Osteoblast (primary cell): ENCODE results near the gene LECT2. TPM values are rescaled to one million over a fixed set of nuclear protein-coding genes. Genes with fewer than 3 reads are reported as not detected.

Experiments
- DNase-seq: peaks from one replicate; pipeline ENCODE4 v3.0.0; 2011; ENCODE audit warnings: low spot score, mixed read lengths; ENCODE audit not compliant: insufficient read length; ENCODE audit errors: missing footprints
- H2AFZ ChIP-seq: 2 replicates; pipeline ENCODE4 v1.6.0; 2011; ENCODE audit warnings: mild to moderate bottlenecking, low read length
- H3K27ac ChIP-seq: 2 replicates; pipeline ENCODE4 v1.5.1; 2011; ENCODE audit warnings: mild to moderate bottlenecking, low read depth, low read length, moderate library complexity
- H3K27me3 ChIP-seq: 2 replicates; pipeline ENCODE4 v1.6.0; 2012; ENCODE audit warnings: mild to moderate bottlenecking, control low read depth, inconsistent platforms, low read length, moderate library complexity; ENCODE audit not compliant: insufficient read depth
- H3K36me3 ChIP-seq: 2 replicates; pipeline ENCODE4 v1.5.1; 2011; ENCODE audit warnings: mild to moderate bottlenecking, low read length, control low read depth, moderate library complexity; ENCODE audit not compliant: insufficient read depth
- H3K4me1 ChIP-seq: 2 replicates; pipeline ENCODE4 v1.5.1; 2011; ENCODE audit warnings: mild to moderate bottlenecking, low read length, control low read depth, moderate library complexity; ENCODE audit not compliant: insufficient read depth
- H3K4me2 ChIP-seq: 2 replicates; pipeline ENCODE4 v1.6.0; 2011; ENCODE audit warnings: mild to moderate bottlenecking, low read length; ENCODE audit not compliant: insufficient read depth
- H3K4me3 ChIP-seq: fragments of 200-600 bp; sonication (generic); 3 replicates; pipeline ENCODE4 v1.5.1; 2012; ENCODE audit warnings: mild to moderate bottlenecking, low read length, inconsistent platforms; ENCODE audit not compliant: insufficient read depth
- H3K79me2 ChIP-seq: 2 replicates; pipeline ENCODE4 v1.6.0; 2012; ENCODE audit warnings: mild to moderate bottlenecking, low read length, control low read depth, inconsistent platforms; ENCODE audit not compliant: insufficient read depth
- H3K9me3 ChIP-seq: 2 replicates; pipeline ENCODE4 v1.5.1; 2011; ENCODE audit warnings: low read depth, low read length, control low read depth
- H4K20me1 ChIP-seq: 2 replicates; pipeline ENCODE4 v1.6.0; 2012; ENCODE audit warnings: mild to moderate bottlenecking, low read length, control low read depth; ENCODE audit not compliant: insufficient read depth
- CTCF ChIP-seq: IDR thresholded peaks from 2 replicates; pipeline ENCODE4 v1.5.1; 2011; ENCODE audit warnings: mild to moderate bottlenecking, low read depth, low read length, moderate library complexity; ENCODE audit errors: extremely low read depth
- total RNA-seq: library from RNA; depleted of rRNA; stranded (reverse); fragments of >200 nt; gene quantifications from 2 replicates; pipeline ENCODE4 v1.2.3, GENCODE V29; 2012

Gene LECT2
- total RNA-seq, result not detected in 2 replicates

- Histone ChIP-seq H2AFZ (no peak within 1 kb of the TSS), H3K27ac (no peak within 1 kb of the TSS)
- DNase-seq, result no peak
These were observed at the start of gene LECT2 for GRCh38 chr5:135954899-135955298. LECT2 (minus strand) TSS chr5:135954983; CDS start chr5:135954833, 150 bp downstream.

GRCh38 chr5:136004436-136004835 is 49.7 kb upstream of the LECT2 start:
- no peaks in the 10 kb centered on the region for H4K20me1 ChIP-seq
- DNase-seq, result peak; percentile 79
- no peaks in the 10 kb centered on the region for H3K27me3 ChIP-seq
- no peak for TF ChIP-seq CTCF
- H3K4me2 ChIP-seq, result no peak overlapping the region
- H2AFZ ChIP-seq, result no peak overlapping the region
- peak overlapping the region; percentile 98 for H3K27ac ChIP-seq
- no peak overlapping the region for H3K4me3 ChIP-seq
- no peaks in the 10 kb centered on the region for H3K36me3 ChIP-seq
- H3K9me3 ChIP-seq, result no peaks in the 10 kb centered on the region
- peaks cover 50% of the 10 kb centered on the region for H3K4me1 ChIP-seq
- H3K79me2 ChIP-seq, result no peaks in the 10 kb centered on the region

More at GRCh38 chr5:135954899-135955298, at the start of gene LECT2:
- H3K27me3 ChIP-seq, result no peaks in the 10 kb centered on the region
- H3K4me1 ChIP-seq, result no peaks in the 10 kb centered on the region
- no peak within 1 kb of the TSS for H3K4me2 ChIP-seq
- H3K9me3 ChIP-seq, result no peaks in the 10 kb centered on the region
- no peak within 1 kb of the TSS for H3K4me3 ChIP-seq
- no peaks in the 10 kb centered on the region for H3K79me2 ChIP-seq
- no peaks in the 10 kb centered on the region for H3K36me3 ChIP-seq
- no peaks in the 10 kb centered on the region for H4K20me1 ChIP-seq
- TF ChIP-seq CTCF, result no peak

GRCh38 chr5:136001466-136001981 is 46.7 kb upstream of the LECT2 start:
- Histone ChIP-seq H3K4me2 (no peak overlapping the region), H4K20me1 (no peaks in the 10 kb centered on the region), H2AFZ (peak overlapping the region; percentile 45), H3K27ac (peak overlapping the region; percentile 14), H3K79me2 (no peaks in the 10 kb centered on the region), H3K9me3 (no peaks in the 10 kb centered on the region), H3K4me3 (no peak overlapping the region), H3K27me3 (no peaks in the 10 kb centered on the region), H3K36me3 (no peaks in the 10 kb centered on the region), H3K4me1 (peaks cover 47% of the 10 kb centered on the region)
- DNase-seq, result no peak
- TF ChIP-seq CTCF, result no peak

GRCh38 chr5:136000932-136001331 is 46.1 kb upstream of the LECT2 start:
- no peaks in the 10 kb centered on the region for H3K79me2 ChIP-seq
- H3K4me3 ChIP-seq, result no peak overlapping the region
- H3K27me3 ChIP-seq, result no peaks in the 10 kb centered on the region
- peak overlapping the region; percentile 14 for H3K27ac ChIP-seq
- no peak overlapping the region for H2AFZ ChIP-seq
- DNase-seq, result no peak
- H4K20me1 ChIP-seq, result no peaks in the 10 kb centered on the region
- TF ChIP-seq CTCF, result no peak
- H3K4me2 ChIP-seq, result no peak overlapping the region
- H3K36me3 ChIP-seq, result no peaks in the 10 kb centered on the region
- H3K4me1 ChIP-seq, result peaks cover 47% of the 10 kb centered on the region
- no peaks in the 10 kb centered on the region for H3K9me3 ChIP-seq
